Prostate gland (tissue), 2 donors: ENCODE data around the gene WAS.

Source experiments
- POLR2A ChIP-seq: fragments of 450-650 bp; IDR thresholded peaks from one replicate; pipeline ENCODE4 v1.6.1; 2016; ENCODE audit warnings: antibody characterized with exemption, mild to moderate bottlenecking
- POLR2AphosphoS5 ChIP-seq: sonication (generic); formaldehyde crosslinking; IDR thresholded peaks from one replicate; pipeline ENCODE4 v1.6.1; 2017; ENCODE audit warnings: antibody characterized with exemption
- TF ChIP-seq, protein P1 (sequence below), 4 experiments: fragments of 200-600 bp in 2 of 4; fragments of 450-650 bp in 2 of 4; sonication (generic) in 2 of 4; IDR thresholded peaks; 1 replicate in 3 of 4; 2 replicates in 1 of 4; pipeline ENCODE4 v1.5.1; 2016 to 2019; ENCODE audit warnings: antibody characterized with exemption in 4 of 4, mild to moderate bottlenecking in 2 of 4, moderate library complexity in 2 of 4

DNA sequence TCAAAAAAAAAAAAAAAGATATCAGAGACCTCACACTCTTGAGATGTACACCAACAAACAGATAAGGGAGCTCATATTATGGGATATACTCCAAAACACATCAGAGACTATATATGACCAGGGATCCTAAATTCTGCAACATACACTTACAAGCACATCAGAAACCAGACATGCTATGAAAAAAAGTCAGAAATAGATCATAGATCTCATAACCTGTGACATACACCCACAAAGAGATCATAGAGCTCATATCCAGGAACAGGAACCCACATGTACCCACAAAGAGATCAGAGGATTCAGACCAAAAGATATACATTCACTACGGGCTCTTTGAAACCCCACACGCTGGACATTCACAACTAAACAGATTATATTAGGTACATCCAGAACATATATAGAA is 43.0 kb downstream of the WAS start:
- TF ChIP-seq, protein P1, sequence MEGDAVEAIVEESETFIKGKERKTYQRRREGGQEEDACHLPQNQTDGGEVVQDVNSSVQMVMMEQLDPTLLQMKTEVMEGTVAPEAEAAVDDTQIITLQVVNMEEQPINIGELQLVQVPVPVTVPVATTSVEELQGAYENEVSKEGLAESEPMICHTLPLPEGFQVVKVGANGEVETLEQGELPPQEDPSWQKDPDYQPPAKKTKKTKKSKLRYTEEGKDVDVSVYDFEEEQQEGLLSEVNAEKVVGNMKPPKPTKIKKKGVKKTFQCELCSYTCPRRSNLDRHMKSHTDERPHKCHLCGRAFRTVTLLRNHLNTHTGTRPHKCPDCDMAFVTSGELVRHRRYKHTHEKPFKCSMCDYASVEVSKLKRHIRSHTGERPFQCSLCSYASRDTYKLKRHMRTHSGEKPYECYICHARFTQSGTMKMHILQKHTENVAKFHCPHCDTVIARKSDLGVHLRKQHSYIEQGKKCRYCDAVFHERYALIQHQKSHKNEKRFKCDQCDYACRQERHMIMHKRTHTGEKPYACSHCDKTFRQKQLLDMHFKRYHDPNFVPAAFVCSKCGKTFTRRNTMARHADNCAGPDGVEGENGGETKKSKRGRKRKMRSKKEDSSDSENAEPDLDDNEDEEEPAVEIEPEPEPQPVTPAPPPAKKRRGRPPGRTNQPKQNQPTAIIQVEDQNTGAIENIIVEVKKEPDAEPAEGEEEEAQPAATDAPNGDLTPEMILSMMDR (IDR thresholded peaks at IDR 0.05) = no peak
- TF ChIP-seq POLR2A = no peak
- TF ChIP-seq POLR2AphosphoS5 = no peak
